HG03442 (cell line): ENCODE measurements around the gene CASQ1.

ENCODE experiments used
- ATAC-seq: cut with Tn5 transposase; IDR thresholded peaks from one replicate; pipeline ENCODE4 v1.9.1; 2021; ENCODE audit warnings: mild to moderate bottlenecking, moderate library complexity; ENCODE audit not compliant: unreplicated experiment

CASQ1 gene

DNA sequence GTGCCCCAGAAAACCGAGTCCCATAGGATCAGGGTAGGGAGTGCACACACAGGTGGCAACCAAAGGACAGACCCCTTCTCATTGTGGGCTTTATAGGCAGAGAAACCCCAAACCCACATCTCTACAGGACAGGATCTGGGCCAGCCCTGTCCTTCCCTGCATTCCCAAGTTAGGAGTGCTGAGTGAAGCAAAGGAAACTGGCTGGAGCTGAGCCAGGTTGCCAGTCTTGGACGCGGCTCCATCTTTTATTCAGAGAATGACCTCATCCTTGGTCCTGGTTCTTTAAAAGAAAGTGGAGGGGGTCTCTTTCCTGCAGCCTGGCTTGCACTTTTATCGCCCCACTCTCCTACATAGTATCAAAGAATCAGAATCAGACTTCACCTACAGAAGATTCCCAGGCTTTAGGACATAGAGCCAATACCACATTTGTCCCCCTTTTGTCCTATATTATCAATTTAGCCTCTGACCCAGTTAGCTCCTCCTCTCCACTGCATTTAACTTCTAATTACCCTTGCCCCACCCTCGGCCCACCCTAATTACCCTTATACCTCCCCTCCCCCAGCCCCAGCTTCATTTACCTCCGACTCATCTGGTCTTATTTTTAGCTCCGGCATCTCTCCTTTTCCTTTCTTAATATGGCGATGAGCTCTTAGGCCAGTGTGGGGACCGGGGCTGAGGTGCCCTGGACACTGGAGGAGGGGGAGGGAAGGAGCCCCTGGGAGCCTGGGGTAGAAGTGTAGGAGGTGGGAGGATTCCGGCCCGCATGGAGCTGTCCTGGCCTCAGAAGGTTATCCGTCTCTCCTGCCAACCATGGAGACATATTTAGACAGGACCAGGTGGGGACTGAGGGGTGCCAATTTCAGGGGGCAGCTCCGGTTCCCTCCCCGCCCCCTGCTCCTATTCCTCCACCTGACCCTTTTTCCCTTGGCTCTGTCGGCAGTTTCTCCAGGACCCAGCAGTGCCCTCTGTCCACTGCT lies at the start of gene CASQ1:
Gene CASQ1 (plus strand): TSS at position 927 of the 977 bp plus-strand sequence. CDS start 177 bp downstream, outside the sequence.
- no peak for ATAC-seq

DNA sequence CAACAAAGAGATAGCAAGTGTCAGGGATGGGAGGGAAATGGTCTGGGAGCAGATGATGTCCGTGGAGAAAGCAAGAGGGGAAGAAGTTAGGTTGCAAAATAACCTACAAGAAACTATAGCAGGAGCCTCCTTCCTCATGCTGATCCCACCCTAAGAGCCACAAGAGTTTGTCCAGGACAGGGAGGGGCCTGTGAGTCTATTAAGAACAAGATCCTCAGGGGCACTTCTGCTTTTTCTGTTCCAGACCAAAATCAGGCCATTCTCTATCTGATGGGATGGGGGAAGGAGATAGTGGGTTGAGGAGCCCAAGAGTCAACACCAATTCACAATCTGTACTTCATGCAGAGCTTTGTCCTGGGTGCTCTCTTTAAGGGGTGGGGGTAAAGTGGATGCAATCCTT lies 46.7 kb upstream of the CASQ1 start:
- no peak for ATAC-seq

DNA sequence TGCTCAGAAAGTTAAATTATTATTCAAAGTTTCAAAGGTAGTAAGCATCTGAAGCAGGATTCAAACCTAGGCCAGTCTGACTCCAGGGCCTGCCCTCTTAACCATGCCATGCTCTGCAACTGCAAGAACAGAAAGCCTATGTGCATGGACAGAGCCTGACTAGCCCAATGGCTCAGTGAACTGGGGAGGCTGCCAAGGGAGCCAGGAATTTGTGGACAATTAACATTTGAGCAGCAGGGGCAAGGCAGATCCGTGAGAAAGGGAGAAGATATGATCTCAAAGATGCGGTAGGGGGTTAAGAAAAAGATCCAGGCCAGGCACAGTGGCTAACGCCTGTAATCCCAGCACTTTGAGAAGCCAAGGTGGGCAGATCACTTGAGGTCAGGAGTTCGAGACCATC lies 45.5 kb upstream of the CASQ1 start:
- no peak for ATAC-seq

DNA sequence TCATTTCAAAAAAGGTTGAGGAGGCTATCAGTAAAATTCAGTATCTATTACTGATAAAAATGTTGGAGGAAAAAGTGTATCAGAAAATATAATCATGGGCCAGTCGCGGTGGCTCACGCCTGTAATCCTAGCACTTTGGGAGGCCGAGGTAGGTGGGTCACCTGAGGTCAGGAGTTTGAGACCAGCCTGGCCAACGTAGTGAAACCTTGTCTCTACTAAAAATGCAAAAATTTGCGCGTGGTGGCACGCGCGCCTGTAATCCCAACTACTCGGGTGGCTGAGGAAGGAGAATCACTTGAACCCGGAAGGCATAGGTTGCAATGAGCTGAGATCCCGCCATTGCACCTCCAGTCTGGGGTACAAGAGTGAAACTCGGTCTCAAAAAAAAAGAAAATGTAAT lies 44.3 kb upstream of the CASQ1 start:
- no peak for ATAC-seq

DNA sequence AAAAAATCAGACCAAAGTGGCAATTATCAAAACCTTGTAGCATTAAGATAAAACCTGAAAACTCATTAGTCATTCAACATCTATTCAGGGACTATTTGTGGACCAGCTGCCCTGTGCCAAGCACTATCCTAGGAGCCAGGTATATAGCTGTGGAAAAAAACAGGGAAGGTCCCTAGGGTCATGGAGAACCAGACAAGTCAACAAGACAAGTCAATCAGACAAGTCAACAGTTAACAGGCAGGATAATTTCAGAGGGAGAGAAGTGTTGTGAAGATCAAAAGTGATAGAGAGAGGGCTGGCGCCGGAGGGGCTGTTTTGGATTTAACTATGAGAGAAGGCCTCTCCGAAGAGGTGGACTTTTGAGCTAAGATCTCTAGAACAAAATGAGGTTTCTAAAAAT lies 42.3 kb upstream of the CASQ1 start:
- ATAC-seq: no peak

DNA sequence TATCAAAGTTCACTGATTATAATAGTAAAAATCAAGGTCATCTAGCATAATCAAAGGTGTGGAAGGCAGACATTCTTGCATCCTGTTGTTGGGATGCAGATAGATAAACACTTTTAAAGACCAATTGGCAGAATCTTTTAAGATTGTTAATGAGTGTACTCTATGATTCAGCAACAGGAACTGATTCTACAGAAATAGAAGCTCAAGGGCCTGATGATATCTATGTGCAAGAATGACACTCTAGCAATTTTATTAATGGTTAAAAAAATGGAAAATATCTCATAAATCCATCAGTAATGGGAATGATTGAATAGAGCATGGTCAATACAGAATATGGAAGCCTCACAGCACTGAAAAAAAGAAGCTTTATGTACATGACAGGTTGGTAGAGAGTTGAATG lies 41.1 kb upstream of the CASQ1 start:
- no peak for ATAC-seq

DNA sequence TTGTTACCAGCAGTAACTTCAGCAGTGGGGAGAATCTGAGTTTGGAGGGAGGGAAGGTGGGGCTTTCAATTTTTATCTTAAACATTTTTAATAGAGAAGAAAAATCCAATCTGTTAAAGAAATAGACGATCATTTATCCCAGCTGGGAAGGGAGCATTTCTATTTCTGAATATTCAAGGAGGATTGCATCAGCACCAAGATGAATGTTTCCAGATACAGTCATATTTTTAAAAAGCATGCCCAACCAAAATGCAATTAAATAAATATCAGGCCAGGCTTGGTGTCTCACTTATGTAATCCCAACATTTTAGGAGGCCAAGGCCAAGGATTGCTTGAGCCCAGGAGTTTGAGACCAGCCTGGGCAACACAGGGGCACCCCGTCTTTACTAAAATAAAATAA lies 40.7 kb upstream of the CASQ1 start:
- ATAC-seq: no peak

DNA sequence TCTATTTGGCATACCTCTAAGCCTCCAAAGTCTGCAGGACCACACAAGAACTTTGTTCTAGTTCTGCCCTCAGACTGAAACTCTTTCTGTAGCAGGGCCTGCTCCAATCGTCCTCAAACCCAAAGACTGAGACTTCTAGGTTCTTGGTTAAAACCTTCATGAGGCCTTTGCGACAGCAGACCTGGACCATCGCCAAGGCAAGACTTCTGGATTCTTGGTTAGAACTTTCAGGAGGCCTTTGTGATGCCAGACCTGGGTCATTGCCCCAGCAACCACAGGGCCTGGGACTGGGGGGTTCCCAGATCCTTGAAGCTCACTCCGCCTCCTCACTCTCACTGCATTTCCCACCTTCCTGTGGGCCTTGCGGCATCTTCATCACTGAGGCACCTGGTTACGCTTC lies 39.1 kb upstream of the CASQ1 start, which contains the start of gene ATP1A4:
Gene ATP1A4 (plus strand): TSS at position 301 of the 400 bp plus-strand sequence. CDS start 438 bp downstream, outside the sequence.
- ATAC-seq: no peak

DNA sequence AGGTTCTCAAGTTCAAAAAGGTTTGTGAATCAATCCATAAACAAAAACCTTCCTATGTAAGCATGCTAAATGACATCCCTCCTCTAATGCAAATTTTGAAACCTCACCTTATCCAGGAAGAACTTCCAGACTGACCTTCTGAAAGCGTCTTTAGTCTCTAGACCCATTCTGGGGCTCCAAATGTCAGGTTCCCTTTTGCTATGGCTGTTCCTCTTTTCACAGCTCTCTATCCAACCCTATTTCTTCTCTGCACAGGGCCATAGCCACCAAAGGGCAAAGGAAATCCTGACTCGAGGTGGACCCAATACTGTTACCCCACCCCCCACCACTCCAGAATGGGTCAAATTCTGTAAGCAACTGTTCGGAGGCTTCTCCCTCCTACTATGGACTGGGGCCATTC lies 35.6 kb upstream of the CASQ1 start:
- no peak for ATAC-seq

DNA sequence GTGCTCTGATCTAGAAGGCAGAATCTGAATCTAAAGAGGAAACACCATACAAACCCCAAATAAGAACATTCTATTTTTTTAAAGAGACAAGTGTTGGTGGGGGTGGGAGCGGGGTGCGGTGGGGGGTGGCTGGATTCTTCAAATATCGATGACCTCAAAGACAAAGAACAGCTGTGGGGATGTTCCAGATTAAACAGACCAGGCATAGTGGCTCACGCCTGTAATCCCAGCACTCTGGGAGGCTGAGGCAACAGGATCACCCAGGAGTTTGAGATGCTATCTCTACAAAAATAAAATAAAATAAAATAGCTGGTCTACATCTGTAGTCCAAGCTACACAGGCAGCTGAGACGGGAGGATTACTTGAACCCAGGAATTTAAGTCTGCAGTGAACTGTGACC lies 34.0 kb upstream of the CASQ1 start:
- ATAC-seq: no peak

DNA sequence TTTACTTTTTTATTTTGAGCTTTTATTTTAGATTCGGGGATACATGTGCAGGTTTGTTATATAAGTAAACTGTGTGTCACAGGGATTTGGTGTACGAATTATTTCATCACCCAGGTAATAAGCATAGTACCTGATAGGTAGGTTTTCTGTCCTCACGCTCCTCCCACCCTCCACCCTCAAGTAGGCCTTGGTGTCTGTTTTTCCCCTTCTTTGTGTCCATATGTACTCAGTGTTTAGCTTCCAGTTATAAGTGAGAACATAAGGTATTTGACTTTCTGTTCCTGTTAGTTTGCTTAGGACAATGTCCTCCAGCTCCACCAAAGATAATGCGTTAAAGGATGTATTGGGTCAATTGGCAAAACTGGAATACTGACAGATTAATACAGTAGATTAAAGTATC lies 33.2 kb upstream of the CASQ1 start:
- ATAC-seq: no peak

DNA sequence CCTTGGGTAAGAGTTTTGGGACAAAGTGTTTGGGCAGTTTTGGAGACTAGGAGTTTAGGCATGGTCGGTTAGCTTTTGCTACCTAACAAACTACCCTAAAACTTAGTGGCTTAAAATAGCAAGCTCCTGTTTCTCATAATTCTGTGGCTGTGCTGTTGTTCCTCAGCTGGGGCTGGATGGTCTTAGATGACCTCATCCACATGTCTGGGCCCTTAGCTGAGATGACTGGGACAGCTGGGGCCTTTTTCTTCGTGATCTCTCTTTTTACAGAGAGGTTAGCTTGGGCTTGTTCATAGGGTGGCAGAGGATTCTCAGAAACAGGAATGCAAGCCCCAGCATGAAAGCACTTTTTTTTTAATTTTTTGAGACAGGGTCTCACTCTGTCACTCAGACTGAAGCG lies 32.3 kb upstream of the CASQ1 start:
- ATAC-seq: no peak

DNA sequence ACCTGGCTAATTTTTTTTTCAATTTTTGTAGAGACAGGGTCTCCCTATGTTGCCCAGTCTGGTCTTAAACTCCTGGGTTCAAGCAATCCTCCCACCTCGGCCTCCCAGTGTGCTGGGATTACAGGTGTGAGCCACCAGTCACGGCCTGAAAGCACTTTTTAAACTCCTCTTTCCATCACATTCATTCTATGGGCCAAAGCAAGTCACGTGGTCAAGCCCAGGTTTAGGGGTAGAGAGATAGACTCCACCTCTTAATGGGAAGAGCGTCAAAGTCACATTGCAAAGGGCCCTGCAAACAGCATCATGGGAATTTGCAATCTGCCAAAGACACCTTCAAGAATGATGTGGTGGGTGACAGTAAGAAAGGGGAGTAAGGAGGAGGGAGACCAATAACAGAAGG lies 31.8 kb upstream of the CASQ1 start:
- ATAC-seq: no peak

DNA sequence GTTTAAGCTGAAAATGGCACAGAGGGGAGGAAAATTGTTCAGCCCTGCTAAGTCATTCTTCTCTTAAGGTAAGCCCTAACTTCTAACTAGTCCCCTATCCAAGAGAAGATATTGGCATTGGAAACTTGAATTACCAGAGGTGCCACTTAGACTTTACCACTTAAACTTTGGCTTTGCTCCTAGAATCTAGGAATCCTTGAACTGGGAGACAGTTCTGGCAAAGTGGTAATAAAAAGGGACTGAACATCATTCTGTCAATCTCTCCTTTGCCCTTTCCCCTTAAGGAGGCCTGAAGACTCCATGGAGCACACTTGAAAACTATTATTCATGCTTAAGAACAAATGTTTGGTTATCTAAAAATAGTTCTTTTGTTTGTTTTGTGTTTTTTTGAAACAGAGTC lies 30.5 kb upstream of the CASQ1 start:
- ATAC-seq: no peak

DNA sequence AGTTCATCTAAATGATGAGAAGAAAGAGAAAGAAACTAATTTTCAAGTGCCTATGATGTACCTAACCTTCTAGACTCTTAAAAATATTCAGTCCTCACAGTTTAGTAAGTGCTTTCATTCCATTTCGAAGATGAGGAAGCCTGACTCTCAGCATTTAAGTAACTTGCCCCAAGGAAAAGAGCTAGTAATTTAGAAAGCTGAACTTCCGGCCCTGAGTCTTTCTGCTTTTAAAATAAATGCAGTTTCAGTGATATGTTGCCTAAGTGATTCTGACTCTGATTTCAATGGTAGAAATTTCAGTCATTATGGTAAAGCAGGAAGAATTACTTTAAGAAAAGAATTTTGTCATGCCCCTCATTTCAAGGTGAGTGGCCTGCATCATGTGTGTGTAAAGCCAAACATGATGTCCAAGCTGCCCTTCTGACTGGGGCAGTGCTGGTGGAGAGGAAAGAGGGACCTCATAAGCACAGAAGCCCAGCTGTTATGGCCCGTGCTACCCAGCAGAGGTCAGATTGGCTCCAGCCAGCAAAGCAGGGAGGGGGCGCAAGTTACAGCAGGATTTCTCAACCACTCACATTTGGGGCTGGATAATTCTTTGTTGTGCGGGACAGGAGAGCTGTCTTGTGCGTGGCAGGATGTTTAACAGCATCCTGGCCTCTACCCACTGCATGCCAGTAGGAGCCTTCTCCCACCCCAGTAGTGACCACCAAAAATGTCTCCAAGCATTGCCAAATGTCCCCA lies 28.2 kb upstream of the CASQ1 start:
- no peak for ATAC-seq

DNA sequence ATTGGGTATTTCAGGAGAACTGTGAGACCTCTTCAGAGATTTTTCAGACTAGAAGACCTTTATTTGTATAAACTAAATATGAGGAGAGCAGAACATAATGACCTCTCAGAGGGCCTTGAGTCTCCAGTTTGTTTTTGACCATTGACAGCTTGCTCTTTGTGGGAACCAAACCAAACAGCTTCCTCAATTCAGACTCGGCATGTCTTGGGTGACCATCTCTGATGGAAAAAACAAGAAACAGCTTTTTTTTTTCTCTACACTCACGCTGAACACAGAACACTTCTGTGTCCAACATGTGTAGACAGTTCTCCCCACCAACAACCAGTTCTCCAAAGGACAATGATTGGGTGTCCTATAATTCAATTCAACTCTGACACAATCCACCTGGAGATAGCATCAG lies 27.4 kb upstream of the CASQ1 start:
- no peak for ATAC-seq

DNA sequence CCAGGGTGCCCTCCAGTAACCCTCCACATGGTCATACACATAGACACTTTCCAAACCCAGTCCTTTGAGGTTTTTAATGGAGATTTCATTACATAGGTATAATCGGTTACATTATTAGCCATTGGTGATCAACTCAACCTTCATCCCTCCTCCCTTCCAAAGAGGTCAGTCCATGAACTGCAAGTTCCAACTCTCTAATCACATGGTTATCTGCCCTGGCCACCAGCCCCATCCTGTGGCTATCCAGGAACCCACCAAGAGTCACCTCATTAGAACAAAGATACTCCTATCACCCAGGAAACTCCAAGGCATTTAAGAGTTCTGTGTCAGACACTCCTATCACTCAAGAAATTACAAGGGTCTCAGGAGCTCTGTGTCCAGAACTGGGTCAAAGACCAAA lies 26.8 kb upstream of the CASQ1 start:
- ATAC-seq: no peak

DNA sequence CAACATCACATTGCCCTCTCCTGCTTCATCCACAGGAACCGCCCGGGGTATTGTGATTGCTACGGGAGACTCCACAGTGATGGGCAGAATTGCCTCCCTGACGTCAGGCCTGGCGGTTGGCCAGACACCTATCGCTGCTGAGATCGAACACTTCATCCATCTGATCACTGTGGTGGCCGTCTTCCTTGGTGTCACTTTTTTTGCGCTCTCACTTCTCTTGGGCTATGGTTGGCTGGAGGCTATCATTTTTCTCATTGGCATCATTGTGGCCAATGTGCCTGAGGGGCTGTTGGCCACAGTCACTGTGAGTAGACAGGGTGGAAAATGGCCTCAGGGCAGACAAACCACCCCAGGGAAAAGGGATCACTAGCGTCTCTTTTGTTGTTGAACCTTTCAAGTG lies 26.3 kb upstream of the CASQ1 start:
- ATAC-seq: no peak

DNA sequence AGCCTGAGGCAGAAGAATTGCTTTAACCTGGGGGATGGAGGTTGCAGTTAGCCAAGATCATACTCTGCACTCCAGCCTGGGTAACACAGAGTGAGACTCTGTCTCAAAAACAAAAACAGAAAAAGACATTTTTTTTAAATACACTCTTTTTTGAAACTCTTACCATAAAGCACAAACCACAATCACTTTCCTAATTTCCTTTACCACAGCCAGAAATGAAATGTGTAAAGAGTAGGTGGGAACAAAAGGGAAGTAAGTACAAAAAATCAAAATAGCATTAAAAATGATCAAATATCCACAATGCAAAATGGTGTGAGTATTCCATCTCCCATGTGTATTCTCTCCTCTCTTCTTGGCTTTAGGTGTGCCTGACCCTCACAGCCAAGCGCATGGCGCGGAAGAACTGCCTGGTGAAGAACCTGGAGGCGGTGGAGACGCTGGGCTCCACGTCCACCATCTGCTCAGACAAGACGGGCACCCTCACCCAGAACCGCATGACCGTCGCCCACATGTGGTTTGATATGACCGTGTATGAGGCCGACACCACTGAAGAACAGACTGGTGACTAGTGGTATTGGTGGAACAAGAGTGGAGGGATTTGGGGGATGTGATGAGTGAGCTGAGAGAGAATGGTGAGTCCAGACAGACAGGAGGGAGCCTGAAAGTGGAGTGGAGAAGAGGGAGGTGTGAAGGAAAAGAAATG lies 24.1 kb upstream of the CASQ1 start:
- ATAC-seq: no peak

DNA sequence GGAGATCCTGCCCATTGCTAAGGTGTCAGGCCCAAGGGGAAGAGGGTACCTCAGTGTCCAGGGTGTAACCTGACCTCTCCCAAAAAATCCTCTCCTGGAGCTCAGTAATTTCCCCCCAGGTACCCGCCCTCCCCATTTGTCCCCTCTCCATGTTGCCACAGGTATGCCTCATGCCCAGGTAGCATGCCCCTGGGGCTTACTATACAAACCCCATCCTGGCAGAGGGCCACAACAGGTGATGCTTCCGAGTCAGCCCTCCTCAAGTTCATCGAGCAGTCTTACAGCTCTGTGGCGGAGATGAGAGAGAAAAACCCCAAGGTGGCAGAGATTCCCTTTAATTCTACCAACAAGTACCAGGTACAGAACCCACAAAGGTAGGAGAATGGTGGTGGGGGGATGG lies 23.3 kb upstream of the CASQ1 start:
- no peak for ATAC-seq

DNA sequence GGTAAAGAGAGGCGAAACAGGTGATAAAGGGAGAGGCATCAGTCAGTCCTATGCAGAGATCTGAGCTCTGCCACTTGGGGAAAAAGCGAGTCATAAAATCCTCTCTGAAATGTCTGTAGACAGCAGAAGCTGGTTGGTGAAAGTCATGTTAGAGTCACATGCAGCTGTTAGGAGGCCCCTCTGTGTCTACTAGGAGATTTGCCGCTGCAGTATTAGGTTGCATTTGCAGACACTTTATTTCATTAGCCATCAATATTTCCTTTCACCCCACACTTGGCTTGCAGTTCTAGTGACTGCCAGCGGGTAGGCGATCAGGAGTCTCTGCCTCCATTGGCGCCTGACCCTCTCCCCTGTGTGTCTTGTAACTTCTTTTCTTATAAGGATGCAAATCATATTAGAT lies 22.8 kb upstream of the CASQ1 start:
- ATAC-seq: no peak
